GM23338 (cell line): ENCODE results near the gene ANKRD17. TPM values are rescaled to one million over a fixed set of nuclear protein-coding genes. Genes with fewer than 3 reads are reported as not detected.

ENCODE experiments used
- ATAC-seq: fragments of 200-7000 bp; cut with Tn5 transposase; 3 replicates; pipeline ENCODE4 v1.9.1; 2020
- DNase-seq: peaks from one replicate; pipeline ENCODE4 v3.0.0-alpha.2; 2015; ENCODE audit warnings: low spot score
- H2AFZ ChIP-seq: fragments of 200-600 bp; sonication (generic); 2 replicates; pipeline ENCODE4 v1.8.0; 2016; ENCODE audit warnings: antibody characterized with exemption, mild to moderate bottlenecking, moderate library complexity
- H3F3A ChIP-seq: fragments of 200-600 bp; sonication (generic); replicated peaks from 2 replicates; pipeline ENCODE4 v1.8.0; 2017; ENCODE audit warnings: antibody characterized with exemption, mixed run types, low read depth
- H3K27ac ChIP-seq: fragments of 200-600 bp; sonication (generic); 2 replicates; pipeline ENCODE4 v1.6.1; 2016; ENCODE audit warnings: low read depth
- H3K27me3 ChIP-seq: fragments of 200-600 bp; sonication (generic); 2 replicates; pipeline ENCODE4 v1.8.0; 2016; ENCODE audit warnings: mild to moderate bottlenecking, mixed run types, moderate library complexity; ENCODE audit not compliant: insufficient read depth
- H3K36me3 ChIP-seq: fragments of 200-600 bp; sonication (generic); 2 replicates; pipeline ENCODE4 v1.8.0; 2016; ENCODE audit warnings: mild to moderate bottlenecking; ENCODE audit not compliant: insufficient read depth
- H3K4me1 ChIP-seq: fragments of 200-600 bp; sonication (generic); 2 replicates; pipeline ENCODE4 v1.8.0; 2016; ENCODE audit warnings: mild to moderate bottlenecking, moderate library complexity; ENCODE audit not compliant: insufficient read depth
- H3K4me2 ChIP-seq: fragments of 200-600 bp; sonication (generic); 2 replicates; pipeline ENCODE4 v1.7.1; 2017; ENCODE audit warnings: mixed run types
- H3K4me3 ChIP-seq: fragments of 200-600 bp; sonication (generic); 2 replicates; pipeline ENCODE4 v1.6.1; 2016; ENCODE audit warnings: mixed run types
- H3K79me2 ChIP-seq: fragments of 200-600 bp; sonication (generic); replicated peaks from 2 replicates; pipeline ENCODE4 v1.8.0; 2017; ENCODE audit warnings: mild to moderate bottlenecking; ENCODE audit not compliant: insufficient read depth
- H3K9me2 ChIP-seq: fragments of 200-600 bp; sonication (generic); 2 replicates; pipeline ENCODE4 v1.8.0; 2017; ENCODE audit not compliant: insufficient read depth
- H4K20me1 ChIP-seq: fragments of 200-600 bp; sonication (generic); replicated peaks from 2 replicates; pipeline ENCODE4 v1.8.0; 2017; ENCODE audit warnings: mild to moderate bottlenecking; ENCODE audit not compliant: insufficient read depth
- H3K27ac Mint-ChIP-seq: 2 replicates; pipeline ENCODE4 v1.8.0; 2020; ENCODE audit warnings: inconsistent platforms, mild to moderate bottlenecking, moderate library complexity, mixed read lengths
- H3K27me3 Mint-ChIP-seq: 3 replicates; pipeline ENCODE4 v1.8.0; 2022; ENCODE audit warnings: low read depth, mild to moderate bottlenecking, moderate library complexity, mixed read lengths, inconsistent platforms; ENCODE audit not compliant: insufficient read depth, poor library complexity
- H3K36me3 Mint-ChIP-seq: 3 replicates; pipeline ENCODE4 v1.8.0; 2021; ENCODE audit warnings: low read depth, mild to moderate bottlenecking, inconsistent platforms, moderate library complexity, mixed read lengths
- H3K4me1 Mint-ChIP-seq: 3 replicates; pipeline ENCODE4 v1.8.0; 2020; ENCODE audit warnings: mild to moderate bottlenecking, inconsistent platforms, mixed read lengths
- H3K4me3 Mint-ChIP-seq: 3 replicates; pipeline ENCODE4 v1.8.0; 2021; ENCODE audit warnings: moderate library complexity, mild to moderate bottlenecking, inconsistent platforms, mixed read lengths
- H3K9me3 Mint-ChIP-seq: 3 replicates; pipeline ENCODE4 v1.8.0; 2020; ENCODE audit warnings: moderate library complexity, mild to moderate bottlenecking, inconsistent platforms, mixed read lengths
- JUNB ChIP-seq: IDR thresholded peaks from one replicate; pipeline ENCODE4 v1.6.1; 2016; ENCODE audit warnings: antibody characterized with exemption; ENCODE audit not compliant: unreplicated experiment
- ZNF114 ChIP-seq: fragments of 250-450 bp; sonication (Bioruptor Pico); IDR thresholded peaks from 2 replicates; pipeline ENCODE4 v1.5.0; 2020; ENCODE audit warnings: mild to moderate bottlenecking, moderate library complexity
- ZNF331 ChIP-seq: fragments of 250-450 bp; sonication (Bioruptor Pico); IDR thresholded peaks from 2 replicates; pipeline ENCODE4 v1.5.0; 2020; ENCODE audit warnings: low read depth, mild to moderate bottlenecking, moderate library complexity
- polyA plus RNA-seq: library from polyadenylated mRNA; unstranded; fragments of >200 nt; fragmentation: Nextera tagmentation; extraction: Ambion mirVana; gene quantifications from 2 replicates; pipeline ENCODE4 v1.2.1, GENCODE V29; 2016
- total RNA-seq: library from RNA; depleted of rRNA; stranded (reverse); fragments of >200 nt; shearing (Covaris generic); gene quantifications from 2 replicates; pipeline ENCODE4 v1.2.3, GENCODE V29; 2014
- TF ChIP-seq, protein P1 (sequence below): fragments of 250-450 bp; sonication (Bioruptor Pico); IDR thresholded peaks from 2 replicates; pipeline ENCODE4 v1.5.0; 2020; ENCODE audit warnings: mild to moderate bottlenecking, moderate library complexity
- TF ChIP-seq, protein P2 (sequence below): IDR thresholded peaks from one replicate; pipeline ENCODE4 v1.6.1; 2018; ENCODE audit warnings: antibody characterized with exemption; ENCODE audit not compliant: unreplicated experiment
- TF ChIP-seq, protein P3 (sequence below), 2 experiments: fragments of 200-600 bp in 1 of 2; sonication (generic) in 1 of 2; conservative IDR thresholded peaks; 2 replicates each; pipeline versions ENCODE4 v1.5.1 to v1.6.1; 2016 to 2017; ENCODE audit warnings: antibody characterized with exemption in 2 of 2, low read depth in 2 of 2, mild to moderate bottlenecking in 2 of 2, moderate library complexity in 1 of 2
- TF ChIP-seq, protein P4 (sequence below): IDR thresholded peaks from 2 replicates; pipeline ENCODE4 v1.6.1; 2016; ENCODE audit warnings: antibody characterized with exemption

Gene ANKRD17
- total and polyA plus RNA-seq, 2 experiments from 2014 or later = 41.9 to 85.3 TPM

DNA sequence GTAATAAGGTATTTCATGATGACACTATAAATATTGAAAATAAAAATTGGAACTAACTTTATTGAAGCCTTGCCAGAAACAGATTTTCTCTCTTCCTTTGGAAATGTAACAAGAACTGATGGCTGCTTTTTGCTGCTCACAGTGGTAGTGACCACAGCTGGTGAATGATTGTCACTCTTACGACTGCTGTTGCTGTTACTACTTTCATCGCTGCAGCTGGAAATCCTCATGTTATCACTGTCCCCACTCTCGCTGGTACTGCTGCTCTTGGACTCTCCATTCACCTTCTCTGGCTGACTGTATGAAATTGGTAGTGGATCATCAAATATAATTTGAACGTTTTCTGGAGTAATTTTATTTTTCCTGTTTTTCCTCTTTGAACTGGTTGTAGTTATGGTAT lies 160.6 kb downstream of the ANKRD17 start (continued):
- TF ChIP-seq, protein P1, sequence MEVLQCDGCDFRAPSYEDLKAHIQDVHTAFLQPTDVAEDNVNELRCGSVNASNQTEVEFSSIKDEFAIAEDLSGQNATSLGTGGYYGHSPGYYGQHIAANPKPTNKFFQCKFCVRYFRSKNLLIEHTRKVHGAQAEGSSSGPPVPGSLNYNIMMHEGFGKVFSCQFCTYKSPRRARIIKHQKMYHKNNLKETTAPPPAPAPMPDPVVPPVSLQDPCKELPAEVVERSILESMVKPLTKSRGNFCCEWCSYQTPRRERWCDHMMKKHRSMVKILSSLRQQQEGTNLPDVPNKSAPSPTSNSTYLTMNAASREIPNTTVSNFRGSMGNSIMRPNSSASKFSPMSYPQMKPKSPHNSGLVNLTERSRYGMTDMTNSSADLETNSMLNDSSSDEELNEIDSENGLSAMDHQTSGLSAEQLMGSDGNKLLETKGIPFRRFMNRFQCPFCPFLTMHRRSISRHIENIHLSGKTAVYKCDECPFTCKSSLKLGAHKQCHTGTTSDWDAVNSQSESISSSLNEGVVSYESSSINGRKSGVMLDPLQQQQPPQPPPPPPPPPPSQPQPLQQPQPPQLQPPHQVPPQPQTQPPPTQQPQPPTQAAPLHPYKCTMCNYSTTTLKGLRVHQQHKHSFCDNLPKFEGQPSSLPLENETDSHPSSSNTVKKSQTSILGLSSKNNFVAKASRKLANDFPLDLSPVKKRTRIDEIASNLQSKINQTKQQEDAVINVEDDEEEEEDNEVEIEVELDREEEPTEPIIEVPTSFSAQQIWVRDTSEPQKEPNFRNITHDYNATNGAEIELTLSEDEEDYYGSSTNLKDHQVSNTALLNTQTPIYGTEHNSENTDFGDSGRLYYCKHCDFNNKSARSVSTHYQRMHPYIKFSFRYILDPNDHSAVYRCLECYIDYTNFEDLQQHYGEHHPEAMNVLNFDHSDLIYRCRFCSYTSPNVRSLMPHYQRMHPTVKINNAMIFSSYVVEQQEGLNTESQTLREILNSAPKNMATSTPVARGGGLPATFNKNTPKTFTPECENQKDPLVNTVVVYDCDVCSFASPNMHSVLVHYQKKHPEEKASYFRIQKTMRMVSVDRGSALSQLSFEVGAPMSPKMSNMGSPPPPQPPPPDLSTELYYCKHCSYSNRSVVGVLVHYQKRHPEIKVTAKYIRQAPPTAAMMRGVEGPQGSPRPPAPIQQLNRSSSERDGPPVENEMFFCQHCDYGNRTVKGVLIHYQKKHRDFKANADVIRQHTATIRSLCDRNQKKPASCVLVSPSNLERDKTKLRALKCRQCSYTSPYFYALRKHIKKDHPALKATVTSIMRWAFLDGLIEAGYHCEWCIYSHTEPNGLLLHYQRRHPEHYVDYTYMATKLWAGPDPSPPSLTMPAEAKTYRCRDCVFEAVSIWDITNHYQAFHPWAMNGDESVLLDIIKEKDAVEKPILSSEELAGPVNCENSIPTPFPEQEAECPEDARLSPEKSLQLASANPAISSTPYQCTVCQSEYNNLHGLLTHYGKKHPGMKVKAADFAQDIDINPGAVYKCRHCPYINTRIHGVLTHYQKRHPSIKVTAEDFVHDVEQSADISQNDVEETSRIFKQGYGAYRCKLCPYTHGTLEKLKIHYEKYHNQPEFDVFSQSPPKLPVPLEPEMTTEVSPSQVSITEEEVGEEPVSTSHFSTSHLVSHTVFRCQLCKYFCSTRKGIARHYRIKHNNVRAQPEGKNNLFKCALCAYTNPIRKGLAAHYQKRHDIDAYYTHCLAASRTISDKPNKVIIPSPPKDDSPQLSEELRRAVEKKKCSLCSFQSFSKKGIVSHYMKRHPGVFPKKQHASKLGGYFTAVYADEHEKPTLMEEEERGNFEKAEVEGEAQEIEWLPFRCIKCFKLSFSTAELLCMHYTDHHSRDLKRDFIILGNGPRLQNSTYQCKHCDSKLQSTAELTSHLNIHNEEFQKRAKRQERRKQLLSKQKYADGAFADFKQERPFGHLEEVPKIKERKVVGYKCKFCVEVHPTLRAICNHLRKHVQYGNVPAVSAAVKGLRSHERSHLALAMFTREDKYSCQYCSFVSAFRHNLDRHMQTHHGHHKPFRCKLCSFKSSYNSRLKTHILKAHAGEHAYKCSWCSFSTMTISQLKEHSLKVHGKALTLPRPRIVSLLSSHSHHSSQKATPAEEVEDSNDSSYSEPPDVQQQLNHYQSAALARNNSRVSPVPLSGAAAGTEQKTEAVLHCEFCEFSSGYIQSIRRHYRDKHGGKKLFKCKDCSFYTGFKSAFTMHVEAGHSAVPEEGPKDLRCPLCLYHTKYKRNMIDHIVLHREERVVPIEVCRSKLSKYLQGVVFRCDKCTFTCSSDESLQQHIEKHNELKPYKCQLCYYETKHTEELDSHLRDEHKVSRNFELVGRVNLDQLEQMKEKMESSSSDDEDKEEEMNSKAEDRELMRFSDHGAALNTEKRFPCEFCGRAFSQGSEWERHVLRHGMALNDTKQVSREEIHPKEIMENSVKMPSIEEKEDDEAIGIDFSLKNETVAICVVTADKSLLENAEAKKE = no peak

DNA sequence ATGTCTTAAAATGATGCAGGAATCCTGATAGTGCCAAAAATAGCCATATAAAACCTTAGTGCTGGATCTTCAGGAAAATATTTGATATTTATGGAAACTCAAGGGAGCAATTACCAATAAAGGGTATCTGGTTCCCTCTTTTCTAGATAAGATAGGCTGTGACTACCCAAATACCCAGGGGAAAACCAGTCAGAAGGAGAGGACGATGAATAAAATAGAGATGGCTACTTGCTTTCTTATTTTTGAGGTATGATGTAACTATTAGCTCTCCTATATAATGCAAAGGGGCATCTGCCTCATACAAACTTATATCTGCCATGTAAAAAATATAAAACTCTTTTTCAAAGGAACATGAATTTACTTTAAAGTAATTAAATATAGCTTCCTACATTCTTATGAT lies 165.7 kb downstream of the ANKRD17 start:
- H3K27ac Mint-ChIP-seq = no peak overlapping the region
- no peaks in the 10 kb centered on the region for H3K4me1 ChIP-seq
- H3K4me3 ChIP-seq = no peak overlapping the region
- no peaks in the 10 kb centered on the region for H3K9me2 ChIP-seq
- DNase-seq (no peak), ATAC-seq (no peak)
- no peak overlapping the region for H3K4me2 ChIP-seq
- no peaks in the 10 kb centered on the region for H3F3A ChIP-seq
- H4K20me1 ChIP-seq = peaks cover 2% of the 10 kb centered on the region; the same call in 1 of the 2 replicates
- peaks cover 55% of the 10 kb centered on the region for H3K36me3 ChIP-seq
- H3K36me3 Mint-ChIP-seq = peaks cover 44% of the 10 kb centered on the region
- peaks cover 5% of the 10 kb centered on the region; the same call in 1 of the 2 replicates for H3K79me2 ChIP-seq
- H3K27me3 ChIP-seq = no peaks in the 10 kb centered on the region
- no peaks in the 10 kb centered on the region for H3K27me3 Mint-ChIP-seq
- no peak overlapping the region for H2AFZ ChIP-seq
- H3K4me1 Mint-ChIP-seq = no peaks in the 10 kb centered on the region
- H3K9me3 Mint-ChIP-seq = no peaks in the 10 kb centered on the region
- no peak overlapping the region for H3K27ac ChIP-seq
- H3K4me3 Mint-ChIP-seq = no peak overlapping the region
- no peak for TF ChIP-seq ZNF331
- TF ChIP-seq ZNF114 (CRISPR knock-in tag) = no peak
- TF ChIP-seq, protein P2, sequence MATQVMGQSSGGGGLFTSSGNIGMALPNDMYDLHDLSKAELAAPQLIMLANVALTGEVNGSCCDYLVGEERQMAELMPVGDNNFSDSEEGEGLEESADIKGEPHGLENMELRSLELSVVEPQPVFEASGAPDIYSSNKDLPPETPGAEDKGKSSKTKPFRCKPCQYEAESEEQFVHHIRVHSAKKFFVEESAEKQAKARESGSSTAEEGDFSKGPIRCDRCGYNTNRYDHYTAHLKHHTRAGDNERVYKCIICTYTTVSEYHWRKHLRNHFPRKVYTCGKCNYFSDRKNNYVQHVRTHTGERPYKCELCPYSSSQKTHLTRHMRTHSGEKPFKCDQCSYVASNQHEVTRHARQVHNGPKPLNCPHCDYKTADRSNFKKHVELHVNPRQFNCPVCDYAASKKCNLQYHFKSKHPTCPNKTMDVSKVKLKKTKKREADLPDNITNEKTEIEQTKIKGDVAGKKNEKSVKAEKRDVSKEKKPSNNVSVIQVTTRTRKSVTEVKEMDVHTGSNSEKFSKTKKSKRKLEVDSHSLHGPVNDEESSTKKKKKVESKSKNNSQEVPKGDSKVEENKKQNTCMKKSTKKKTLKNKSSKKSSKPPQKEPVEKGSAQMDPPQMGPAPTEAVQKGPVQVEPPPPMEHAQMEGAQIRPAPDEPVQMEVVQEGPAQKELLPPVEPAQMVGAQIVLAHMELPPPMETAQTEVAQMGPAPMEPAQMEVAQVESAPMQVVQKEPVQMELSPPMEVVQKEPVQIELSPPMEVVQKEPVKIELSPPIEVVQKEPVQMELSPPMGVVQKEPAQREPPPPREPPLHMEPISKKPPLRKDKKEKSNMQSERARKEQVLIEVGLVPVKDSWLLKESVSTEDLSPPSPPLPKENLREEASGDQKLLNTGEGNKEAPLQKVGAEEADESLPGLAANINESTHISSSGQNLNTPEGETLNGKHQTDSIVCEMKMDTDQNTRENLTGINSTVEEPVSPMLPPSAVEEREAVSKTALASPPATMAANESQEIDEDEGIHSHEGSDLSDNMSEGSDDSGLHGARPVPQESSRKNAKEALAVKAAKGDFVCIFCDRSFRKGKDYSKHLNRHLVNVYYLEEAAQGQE = no peak
- TF ChIP-seq, protein P3, sequence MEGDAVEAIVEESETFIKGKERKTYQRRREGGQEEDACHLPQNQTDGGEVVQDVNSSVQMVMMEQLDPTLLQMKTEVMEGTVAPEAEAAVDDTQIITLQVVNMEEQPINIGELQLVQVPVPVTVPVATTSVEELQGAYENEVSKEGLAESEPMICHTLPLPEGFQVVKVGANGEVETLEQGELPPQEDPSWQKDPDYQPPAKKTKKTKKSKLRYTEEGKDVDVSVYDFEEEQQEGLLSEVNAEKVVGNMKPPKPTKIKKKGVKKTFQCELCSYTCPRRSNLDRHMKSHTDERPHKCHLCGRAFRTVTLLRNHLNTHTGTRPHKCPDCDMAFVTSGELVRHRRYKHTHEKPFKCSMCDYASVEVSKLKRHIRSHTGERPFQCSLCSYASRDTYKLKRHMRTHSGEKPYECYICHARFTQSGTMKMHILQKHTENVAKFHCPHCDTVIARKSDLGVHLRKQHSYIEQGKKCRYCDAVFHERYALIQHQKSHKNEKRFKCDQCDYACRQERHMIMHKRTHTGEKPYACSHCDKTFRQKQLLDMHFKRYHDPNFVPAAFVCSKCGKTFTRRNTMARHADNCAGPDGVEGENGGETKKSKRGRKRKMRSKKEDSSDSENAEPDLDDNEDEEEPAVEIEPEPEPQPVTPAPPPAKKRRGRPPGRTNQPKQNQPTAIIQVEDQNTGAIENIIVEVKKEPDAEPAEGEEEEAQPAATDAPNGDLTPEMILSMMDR (conservative IDR thresholded peaks at IDR 0.05; ENCODE audit: low read depth in 2 of 2) = no peak
- TF ChIP-seq JUNB = no peak
- TF ChIP-seq, protein P4, sequence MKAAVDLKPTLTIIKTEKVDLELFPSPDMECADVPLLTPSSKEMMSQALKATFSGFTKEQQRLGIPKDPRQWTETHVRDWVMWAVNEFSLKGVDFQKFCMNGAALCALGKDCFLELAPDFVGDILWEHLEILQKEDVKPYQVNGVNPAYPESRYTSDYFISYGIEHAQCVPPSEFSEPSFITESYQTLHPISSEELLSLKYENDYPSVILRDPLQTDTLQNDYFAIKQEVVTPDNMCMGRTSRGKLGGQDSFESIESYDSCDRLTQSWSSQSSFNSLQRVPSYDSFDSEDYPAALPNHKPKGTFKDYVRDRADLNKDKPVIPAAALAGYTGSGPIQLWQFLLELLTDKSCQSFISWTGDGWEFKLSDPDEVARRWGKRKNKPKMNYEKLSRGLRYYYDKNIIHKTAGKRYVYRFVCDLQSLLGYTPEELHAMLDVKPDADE = no peak
